22Rv1 (cell line): ENCODE measurements around the gene XYLB.
"Not testable (repeated sequence)": the region's sequence is repeated elsewhere in the genome, so short reads cannot be mapped to it uniquely, and the experiment has no call there.

ENCODE experiments used
- H3K27ac ChIP-seq: fragments of 450-650 bp; 2 replicates; pipeline ENCODE4 v1.5.1; 2017
- CTCF ChIP-seq: fragments of 450-650 bp; IDR thresholded peaks from 2 replicates; pipeline ENCODE4 v1.5.1; 2017; ENCODE audit warnings: mild to moderate bottlenecking
- ZFX ChIP-seq: fragments of 450-650 bp; IDR thresholded peaks from 2 replicates; pipeline ENCODE4 v1.6.1; 2017; ENCODE audit warnings: antibody characterized with exemption, borderline replicate concordance

XYLB gene

GRCh38 chr3:38315488-38316230 is 30.9 kb upstream of the XYLB start:
- TF ChIP-seq ZFX (no peak), CTCF (no peak)
- H3K27ac ChIP-seq = no peak overlapping the region

DNA sequence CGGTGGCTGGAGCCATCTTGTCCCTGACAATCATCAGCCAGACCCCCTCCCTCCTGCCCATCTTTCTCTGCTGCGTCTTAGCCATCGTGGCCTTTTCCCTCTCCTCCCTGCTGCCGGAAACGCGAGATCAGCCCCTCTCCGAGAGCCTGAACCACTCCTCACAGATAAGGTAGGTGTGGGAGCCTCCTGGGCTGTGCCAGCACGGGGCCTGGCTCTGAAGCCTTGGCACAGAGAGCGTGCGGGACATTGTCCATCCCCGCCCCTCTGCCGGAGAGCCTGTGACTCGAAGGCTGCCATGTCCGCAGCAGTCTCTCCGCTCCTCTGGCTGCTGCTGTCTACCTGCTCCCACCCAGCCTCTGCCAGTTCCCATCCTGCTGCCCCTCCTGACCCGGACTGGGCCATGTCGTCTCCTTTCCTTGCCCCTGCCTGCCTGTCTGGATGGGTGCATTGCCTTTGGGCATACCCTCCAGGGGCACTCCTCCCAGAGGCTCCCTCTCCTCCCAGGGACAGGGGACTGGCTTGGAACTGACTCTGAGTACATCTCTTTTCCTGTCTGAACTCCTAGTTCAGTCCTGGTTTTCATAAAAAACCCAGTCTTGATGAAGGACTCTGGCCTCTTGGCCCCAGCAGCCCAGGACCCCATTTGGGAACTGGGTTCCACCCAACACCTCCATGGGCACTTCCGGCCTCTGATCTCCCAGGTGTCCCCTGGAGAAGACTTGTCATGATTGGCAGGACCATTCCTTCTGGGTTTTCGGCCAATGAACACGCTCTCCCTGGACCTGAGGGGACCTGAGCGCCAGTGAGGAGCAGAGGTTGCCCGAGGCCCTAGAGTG is 30.0 kb upstream of the XYLB start:
- no peak overlapping the region for H3K27ac ChIP-seq
- TF ChIP-seq ZFX (no peak), CTCF (no peak)

DNA sequence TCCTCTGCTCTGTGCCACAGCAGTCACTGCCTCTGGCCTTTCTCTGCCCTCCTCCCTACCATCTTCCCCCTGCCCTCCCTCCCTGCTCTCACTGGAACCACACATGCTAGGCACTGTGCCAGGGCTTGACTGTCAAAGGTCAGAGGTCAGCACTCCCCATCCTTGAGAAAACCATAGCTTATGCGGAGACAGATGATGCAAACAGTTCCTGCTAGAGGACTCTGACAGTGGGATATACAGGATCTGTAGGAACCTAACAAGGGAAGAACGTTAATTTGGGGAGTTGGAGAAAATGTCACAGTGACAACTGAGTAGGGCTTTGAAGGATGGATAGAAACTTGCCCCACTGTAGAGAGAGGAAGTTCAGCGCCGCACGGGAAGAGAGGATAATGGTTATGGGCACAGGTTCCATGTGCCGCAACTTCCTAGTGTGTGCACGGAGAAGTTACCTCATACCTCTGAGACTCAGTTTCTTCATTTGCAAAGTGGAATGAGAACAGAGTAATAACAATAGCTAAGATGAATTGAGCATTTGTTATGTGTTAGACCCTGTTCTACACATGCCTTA is 29.3 kb upstream of the XYLB start:
- TF ChIP-seq ZFX = no peak
- TF ChIP-seq CTCF = no peak
- H3K27ac ChIP-seq = no peak overlapping the region

DNA sequence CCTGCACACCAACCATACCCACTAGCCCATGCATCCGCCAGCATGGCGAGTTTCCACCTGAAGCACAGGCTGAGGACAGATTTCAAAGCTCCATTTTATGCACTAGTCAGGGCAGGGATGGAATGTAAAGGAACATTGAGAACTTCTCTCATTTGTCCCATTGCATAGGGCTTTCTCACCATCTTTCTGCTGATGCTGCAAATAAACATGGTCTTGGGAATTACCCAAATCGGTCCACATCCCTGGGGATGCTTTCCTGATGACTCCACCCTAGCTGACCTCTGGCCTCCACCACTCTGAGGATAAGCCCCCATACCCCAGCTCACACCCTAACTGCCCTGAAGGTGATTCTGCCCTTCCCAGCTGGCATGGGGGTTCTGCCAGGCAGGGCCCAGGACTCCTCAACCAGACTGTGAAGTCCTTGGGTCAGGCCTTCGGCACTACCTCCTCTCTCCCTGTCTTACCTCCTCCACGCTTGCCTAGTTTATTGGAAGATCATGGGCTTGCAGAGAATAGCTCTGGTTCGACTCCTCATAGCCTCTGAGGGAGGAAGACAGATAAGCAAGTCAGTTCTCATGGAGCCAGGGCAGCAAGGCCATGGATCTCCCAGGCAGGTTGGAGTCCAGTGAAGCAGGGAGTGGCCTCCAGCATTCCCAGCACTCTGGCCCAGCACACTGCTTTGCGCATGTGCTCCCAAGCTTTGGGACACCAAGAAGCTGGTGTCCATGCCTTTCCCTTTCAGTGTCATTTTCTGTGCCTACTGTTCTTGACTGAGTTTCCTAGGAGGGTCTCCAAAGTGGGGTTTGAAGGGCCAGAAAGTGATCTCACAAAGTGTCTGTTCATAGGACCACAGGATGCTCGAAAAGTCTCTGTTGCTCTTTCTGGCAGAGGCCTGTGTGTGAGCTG is 27.6 kb upstream of the XYLB start:
- TF ChIP-seq CTCF = no peak
- no peak for TF ChIP-seq ZFX
- no peak overlapping the region for H3K27ac ChIP-seq

GRCh38 chr3:38320638-38321037 is 25.9 kb upstream of the XYLB start:
- H3K27ac ChIP-seq = not testable (repeated sequence)

- no peak overlapping the region for H3K27ac ChIP-seq
- no peak for TF ChIP-seq CTCF
- no peak for TF ChIP-seq ZFX
Observed at GRCh38 chr3:38323060-38323459, 23.5 kb upstream of the XYLB start.

- no peak for TF ChIP-seq ZFX
- no peak for TF ChIP-seq CTCF
Observed at GRCh38 chr3:38325256-38325655, 21.3 kb upstream of the XYLB start.

More at GRCh38 chr3:38325256-38325655, 21.3 kb upstream of the XYLB start:
- no peak overlapping the region for H3K27ac ChIP-seq
